ENCODE results near the gene BDKRB2. TPM values are rescaled to one million over a fixed set of nuclear protein-coding genes. Genes with fewer than 3 reads are reported as not detected.
A peak's percentile ranks its signal among the peaks of the same experiment; 100 is the strongest.

The BDKRB2 gene
- total RNA-seq, 2 experiments from 2014 or later: 0.12 TPM; not detected in 1

- H3K4me3 Mint-ChIP-seq: no peak overlapping the region
- POLR2A ChIA-PET: no interaction called here
- peaks cover 16% of the 10 kb centered on the region for H3K4me1 Mint-ChIP-seq (ENCODE audit: low read depth)
- no peaks in the 10 kb centered on the region for H3K36me3 Mint-ChIP-seq
- intact Hi-C loops (cut with micrococcal nuclease): loop anchor here (10.0 kb wide), 1 partner anchor 953 kb away; no protein-coding TSS in a partner anchor
- H3K27ac Mint-ChIP-seq: no peak overlapping the region
- CTCF ChIA-PET: interaction anchor here (0.6 kb wide), 1 partner anchor 294 kb away, joined by 6 read pairs; no protein-coding TSS in a partner anchor
- H3K27me3 Mint-ChIP-seq: peaks cover 8% of the 10 kb centered on the region
- DNase-seq: no peak
- H3K9me3 Mint-ChIP-seq: no peaks in the 10 kb centered on the region
These were observed 7.3 kb upstream of the BDKRB2 start for GRCh38 chr14:96197163-96197852.

DNA sequence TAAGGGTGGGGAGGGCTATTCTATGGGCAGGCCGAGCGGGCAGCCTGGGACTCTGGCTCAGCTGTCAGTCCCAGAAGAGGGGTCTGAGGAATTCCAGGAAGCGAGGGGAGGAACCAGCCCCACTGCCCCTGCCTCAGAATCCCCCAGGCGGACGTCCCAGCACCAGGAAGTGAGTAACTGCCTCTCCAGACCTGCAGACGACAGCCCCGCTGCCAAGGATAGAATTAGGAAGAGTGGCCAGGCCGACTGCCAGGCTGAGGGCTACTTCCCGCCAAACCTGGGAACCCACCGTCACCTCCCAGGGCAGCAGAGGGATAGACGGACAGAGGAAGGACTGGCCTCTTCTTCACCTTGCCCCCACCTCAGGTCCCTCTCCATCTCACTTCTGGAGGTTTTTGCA, 6.7 kb upstream of the BDKRB2 start:
- intact Hi-C loops (cut with micrococcal nuclease): loop anchor here (10.0 kb wide), 1 partner anchor 953 kb away; no protein-coding TSS in a partner anchor

GRCh38 chr14:96198430-96199130, 6.1 kb upstream of the BDKRB2 start:
- H3K27me3 Mint-ChIP-seq: peaks cover 9% of the 10 kb centered on the region
- no peaks in the 10 kb centered on the region for H3K36me3 Mint-ChIP-seq
- H3K9me3 Mint-ChIP-seq: no peaks in the 10 kb centered on the region
- peak overlapping the region; percentile 52 for H3K4me3 Mint-ChIP-seq
- ChIA-PET POLR2A (interaction anchor here (0.6 kb wide), 1 partner anchor 194 kb away, joined by 3 read pairs; no protein-coding TSS in a partner anchor), CTCF (no interaction called here)
- peak; percentile 34 for DNase-seq
- H3K4me1 Mint-ChIP-seq (ENCODE audit: low read depth): peaks cover 16% of the 10 kb centered on the region
- H3K27ac Mint-ChIP-seq: peak overlapping the region; percentile 23
- intact Hi-C loops (cut with micrococcal nuclease): loop anchor here (10.0 kb wide), 1 partner anchor 954 kb away; no protein-coding TSS in a partner anchor

More for the DNA sequence above, 6.7 kb upstream of the BDKRB2 start:
- Mint-ChIP-seq H3K4me1 (ENCODE audit: low read depth) (peaks cover 16% of the 10 kb centered on the region), H3K27me3 (peaks cover 6% of the 10 kb centered on the region), H3K4me3 (no peak overlapping the region), H3K36me3 (no peaks in the 10 kb centered on the region), H3K27ac (no peak overlapping the region), H3K9me3 (no peaks in the 10 kb centered on the region)
- ChIA-PET CTCF (no interaction called here), POLR2A (no interaction called here)
- DNase-seq: no peak

DNA sequence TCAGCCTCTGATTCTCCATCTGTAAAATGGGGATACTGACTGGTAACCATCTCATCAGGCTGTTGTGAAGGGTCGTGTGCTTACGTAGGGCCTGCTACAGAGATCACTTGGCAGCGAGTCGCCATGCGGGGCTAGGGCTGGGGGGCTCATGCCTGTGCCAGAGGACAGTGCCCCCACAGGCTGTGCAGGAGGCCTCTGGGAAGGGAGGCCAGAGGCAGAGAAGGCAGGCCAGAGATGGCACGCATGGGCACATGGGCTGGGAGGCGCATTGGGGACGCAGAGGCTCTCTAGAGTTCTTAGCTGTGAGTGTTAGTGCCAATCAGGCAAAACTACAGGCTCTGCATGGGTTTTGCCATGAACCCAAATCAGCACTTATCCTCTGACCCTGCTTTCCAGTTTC, 3.5 kb upstream of the BDKRB2 start:
- Mint-ChIP-seq H3K27ac (no peak overlapping the region), H3K4me1 (ENCODE audit: low read depth) (peaks cover 16% of the 10 kb centered on the region), H3K4me3 (no peak overlapping the region), H3K27me3 (peaks cover 18% of the 10 kb centered on the region), H3K9me3 (no peaks in the 10 kb centered on the region), H3K36me3 (no peaks in the 10 kb centered on the region)
- intact Hi-C loops (cut with micrococcal nuclease): no loop called here
- no peak for DNase-seq
- CTCF ChIA-PET: no interaction called here
- POLR2A ChIA-PET: no interaction called here

- CTCF ChIA-PET: no interaction called here
- H3K27me3 Mint-ChIP-seq: peaks cover 18% of the 10 kb centered on the region
- intact Hi-C loops (cut with micrococcal nuclease): no loop called here
- H3K4me1 Mint-ChIP-seq (ENCODE audit: low read depth): peaks cover 13% of the 10 kb centered on the region
- no peak overlapping the region for H3K27ac Mint-ChIP-seq
- H3K9me3 Mint-ChIP-seq: no peaks in the 10 kb centered on the region
- POLR2A ChIA-PET: no interaction called here
- DNase-seq: no peak
- H3K4me3 Mint-ChIP-seq: no peak overlapping the region
- no peaks in the 10 kb centered on the region for H3K36me3 Mint-ChIP-seq
These were observed 2.7 kb upstream of the BDKRB2 start for GRCh38 chr14:96201965-96202364.

DNA sequence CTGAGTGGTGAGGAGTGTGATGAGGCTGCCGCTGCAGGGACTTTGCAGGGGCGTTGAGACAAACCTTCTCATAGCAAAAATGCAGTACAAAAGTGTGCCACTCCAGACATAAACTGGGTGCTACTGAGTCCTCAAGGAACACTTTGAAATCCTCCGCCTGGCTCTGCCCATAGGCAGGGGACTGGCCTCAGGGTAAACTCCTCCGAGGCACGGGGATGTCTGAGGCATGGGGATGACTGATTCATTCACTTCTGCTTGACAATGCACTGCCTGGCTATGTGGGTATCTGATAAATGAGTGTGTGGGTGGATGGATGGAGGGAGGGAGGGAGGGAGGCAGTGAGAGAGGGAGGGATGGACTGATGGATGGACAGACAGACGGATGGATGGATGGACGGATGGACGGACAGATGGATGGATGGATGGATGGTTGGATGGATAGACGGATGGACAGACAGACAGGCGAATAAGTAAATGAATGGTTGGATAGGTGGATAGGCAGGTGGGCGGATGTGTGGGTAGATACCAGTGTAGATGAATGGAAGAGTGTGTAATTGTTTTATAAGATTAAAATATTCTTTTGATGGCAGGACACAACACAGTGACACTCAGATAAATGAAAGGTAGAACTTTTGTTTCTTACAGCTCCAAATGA, 2.1 kb upstream of the BDKRB2 start:
- Mint-ChIP-seq H3K4me1 (ENCODE audit: low read depth) (peaks cover 11% of the 10 kb centered on the region), H3K9me3 (no peaks in the 10 kb centered on the region), H3K36me3 (no peaks in the 10 kb centered on the region), H3K4me3 (no peak overlapping the region), H3K27ac (no peak overlapping the region), H3K27me3 (peaks cover 21% of the 10 kb centered on the region)
- CTCF ChIA-PET: no interaction called here
- POLR2A ChIA-PET: no interaction called here
- intact Hi-C loops (cut with micrococcal nuclease): no loop called here
- DNase-seq: no peak

- no peak overlapping the region for H3K27ac Mint-ChIP-seq
- no peaks in the 10 kb centered on the region for H3K9me3 Mint-ChIP-seq
- intact Hi-C loops (cut with micrococcal nuclease): no loop called here
- DNase-seq: no peak
- ChIA-PET POLR2A (no interaction called here), CTCF (no interaction called here)
- H3K4me3 Mint-ChIP-seq: no peak overlapping the region
- no peaks in the 10 kb centered on the region for H3K36me3 Mint-ChIP-seq
- H3K4me1 Mint-ChIP-seq (ENCODE audit: low read depth): peaks cover 8% of the 10 kb centered on the region
- peaks cover 23% of the 10 kb centered on the region for H3K27me3 Mint-ChIP-seq
These were observed 1.5 kb upstream of the BDKRB2 start for GRCh38 chr14:96203116-96203515.

DNA sequence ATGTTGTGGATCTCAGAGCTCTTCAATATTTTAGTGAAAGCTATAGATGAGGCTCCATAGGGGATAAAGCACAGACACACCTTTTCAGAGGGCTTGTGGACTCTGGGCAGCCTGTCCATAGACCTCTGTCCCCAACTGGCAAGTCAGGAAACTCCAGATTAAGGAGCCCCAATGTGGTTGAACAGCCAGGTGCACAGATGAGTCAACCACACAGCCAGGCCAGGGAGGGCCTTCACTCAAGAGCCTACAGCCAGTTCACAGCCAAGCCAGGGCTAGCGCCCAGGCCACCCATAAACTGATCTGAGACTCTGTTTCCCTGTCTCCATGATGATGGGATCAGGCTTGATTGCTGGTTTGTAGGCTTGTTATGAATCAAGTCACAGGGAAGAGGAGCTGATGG, 1.0 kb upstream of the BDKRB2 start:
- ChIA-PET CTCF (no interaction called here), POLR2A (no interaction called here)
- H3K4me3 Mint-ChIP-seq: no peak overlapping the region
- H3K4me1 Mint-ChIP-seq (ENCODE audit: low read depth): peaks cover 3% of the 10 kb centered on the region
- intact Hi-C loops (cut with micrococcal nuclease): no loop called here
- no peak for DNase-seq
- peaks cover 24% of the 10 kb centered on the region for H3K27me3 Mint-ChIP-seq
- no peak overlapping the region for H3K27ac Mint-ChIP-seq
- no peaks in the 10 kb centered on the region for H3K9me3 Mint-ChIP-seq
- no peaks in the 10 kb centered on the region for H3K36me3 Mint-ChIP-seq

DNA sequence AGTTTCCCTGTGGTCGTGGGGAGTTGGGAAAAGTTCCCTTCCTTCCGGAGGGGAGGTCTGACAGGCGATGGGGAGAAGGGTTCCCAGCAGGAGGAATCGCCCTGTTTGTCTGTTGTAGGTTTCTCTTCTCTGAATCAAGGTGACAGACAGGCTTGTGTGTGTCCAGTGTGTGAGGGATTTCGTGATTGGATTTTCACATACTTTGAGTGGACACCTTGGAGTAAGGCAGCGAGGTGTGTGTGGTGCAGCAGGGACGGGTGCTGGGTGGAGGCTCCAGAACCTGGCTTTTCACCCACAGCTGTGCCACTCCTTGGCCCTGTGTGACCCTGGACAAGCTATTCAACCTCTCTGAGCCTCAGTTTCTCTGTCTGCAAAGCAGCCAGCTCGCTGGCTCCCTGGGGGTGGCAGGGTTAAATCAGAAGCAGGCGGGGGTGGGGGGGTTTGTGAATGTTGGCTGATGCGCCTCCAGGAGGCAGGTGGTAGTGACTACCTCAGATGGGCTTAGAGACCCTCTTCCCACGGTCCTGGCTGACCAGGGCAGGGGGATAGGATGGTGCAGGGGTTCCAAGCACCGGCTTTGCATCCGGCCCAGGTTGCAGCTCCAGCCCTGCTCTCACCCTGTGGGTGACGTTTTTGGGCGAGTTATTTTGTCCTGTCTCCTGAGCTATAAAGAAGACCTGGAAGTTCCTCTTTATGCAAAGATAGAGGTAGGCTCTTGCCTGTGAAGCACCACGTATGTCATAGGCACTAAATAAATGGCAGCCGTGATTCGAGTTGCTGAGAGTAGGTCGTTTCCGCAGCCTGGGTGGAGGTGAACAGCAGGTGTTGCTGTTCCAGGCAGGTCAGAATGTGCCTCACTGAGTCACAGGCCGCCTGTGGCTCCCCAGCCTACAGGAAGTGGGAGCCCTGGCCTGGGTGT, 679 bp downstream of the BDKRB2 start:
- POLR2A ChIA-PET: no interaction called here
- intact Hi-C loops (cut with micrococcal nuclease): no loop called here
- no peaks in the 10 kb centered on the region for H3K36me3 Mint-ChIP-seq
- H3K27ac Mint-ChIP-seq: no peak overlapping the region
- DNase-seq: no peak
- H3K4me3 Mint-ChIP-seq: no peak overlapping the region
- no peaks in the 10 kb centered on the region for H3K4me1 Mint-ChIP-seq (ENCODE audit: low read depth)
- no peaks in the 10 kb centered on the region for H3K9me3 Mint-ChIP-seq
- peaks cover 28% of the 10 kb centered on the region for H3K27me3 Mint-ChIP-seq
- CTCF ChIA-PET: no interaction called here

DNA sequence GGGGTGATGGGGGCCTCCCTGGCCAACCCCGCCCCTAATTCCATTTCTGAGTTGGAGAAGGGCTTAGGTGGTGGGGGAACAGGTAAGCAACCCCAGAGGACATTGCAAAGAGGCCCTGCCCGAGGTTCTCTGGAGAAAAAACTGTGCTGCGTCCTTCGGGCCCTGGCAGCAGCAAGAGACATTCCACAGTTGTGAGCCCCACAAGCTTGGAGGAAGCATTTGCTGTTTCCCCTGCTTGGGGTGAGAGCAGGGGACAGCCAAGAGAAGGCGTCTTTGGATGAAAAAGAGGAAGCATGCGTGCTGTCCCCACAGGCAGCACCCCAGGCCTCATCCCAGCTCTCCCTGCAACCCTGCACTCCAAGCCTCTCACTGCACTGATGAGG, 1.3 kb downstream of the BDKRB2 start:
- Mint-ChIP-seq H3K36me3 (no peaks in the 10 kb centered on the region), H3K4me3 (no peak overlapping the region), H3K4me1 (ENCODE audit: low read depth) (no peaks in the 10 kb centered on the region), H3K27me3 (peaks cover 28% of the 10 kb centered on the region), H3K27ac (no peak overlapping the region), H3K9me3 (no peaks in the 10 kb centered on the region)
- ChIA-PET CTCF (no interaction called here), POLR2A (no interaction called here)
- no peak for DNase-seq
- intact Hi-C loops (cut with micrococcal nuclease): no loop called here

GRCh38 chr14:96206461-96206860, 1.8 kb downstream of the BDKRB2 start:
- peaks cover 2% of the 10 kb centered on the region for H3K9me3 Mint-ChIP-seq
- intact Hi-C loops (cut with micrococcal nuclease): no loop called here
- POLR2A ChIA-PET: no interaction called here
- CTCF ChIA-PET: no interaction called here
- no peak overlapping the region for H3K27ac Mint-ChIP-seq
- H3K4me1 Mint-ChIP-seq (ENCODE audit: low read depth): no peaks in the 10 kb centered on the region
- peaks cover 28% of the 10 kb centered on the region for H3K27me3 Mint-ChIP-seq
- no peaks in the 10 kb centered on the region for H3K36me3 Mint-ChIP-seq
- DNase-seq: no peak
- no peak overlapping the region for H3K4me3 Mint-ChIP-seq

DNA sequence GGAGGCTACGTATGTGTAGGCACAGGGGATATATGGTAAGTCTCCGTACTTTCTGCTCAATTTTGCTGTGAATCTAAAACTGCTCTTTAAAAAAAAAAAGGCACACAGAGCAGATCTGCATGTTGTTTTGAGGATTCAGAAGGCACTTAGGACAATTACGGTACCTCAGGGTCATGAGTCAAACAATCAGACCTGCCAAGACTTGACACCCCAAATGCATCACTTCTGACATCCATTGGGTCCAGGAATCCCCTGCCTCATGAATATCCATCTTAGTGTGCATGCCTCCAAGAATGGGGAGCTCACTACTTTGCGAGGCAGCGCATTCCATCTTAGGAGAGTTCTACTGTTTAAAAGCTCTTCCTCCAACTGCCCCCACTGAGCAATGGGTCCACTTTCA, 3.0 kb downstream of the BDKRB2 start:
- CTCF ChIA-PET: no interaction called here
- peaks cover 13% of the 10 kb centered on the region for H3K9me3 Mint-ChIP-seq
- no peaks in the 10 kb centered on the region for H3K36me3 Mint-ChIP-seq
- intact Hi-C loops (cut with micrococcal nuclease): no loop called here
- DNase-seq: no peak
- POLR2A ChIA-PET: no interaction called here
- no peak overlapping the region for H3K4me3 Mint-ChIP-seq
- H3K27ac Mint-ChIP-seq: no peak overlapping the region
- H3K4me1 Mint-ChIP-seq (ENCODE audit: low read depth): no peaks in the 10 kb centered on the region
- H3K27me3 Mint-ChIP-seq: peaks cover 25% of the 10 kb centered on the region
